HEK293 (cell line): ENCODE measurements around the gene ABI3.

Experiments used
- HOXC10 ChIP-seq: sonication (generic); formaldehyde crosslinking; IDR thresholded peaks from 2 replicates; pipeline ENCODE4 v1.8.1; 2023; ENCODE audit warnings: mild to moderate bottlenecking, missing genetic modification reagents
- KLF17 ChIP-seq: fragments of 450-650 bp; formaldehyde crosslinking; IDR thresholded peaks from 2 replicates; pipeline ENCODE4 v1.5.1; 2016; ENCODE audit warnings: missing biosample characterization, missing genetic modification characterization
- MYNN ChIP-seq: fragments of 450-650 bp; formaldehyde crosslinking; IDR thresholded peaks from 2 replicates; pipeline ENCODE4 v1.5.1; 2016; ENCODE audit warnings: missing biosample characterization, missing genetic modification characterization, borderline replicate concordance
- PATZ1 ChIP-seq: fragments of 450-650 bp; formaldehyde crosslinking; IDR thresholded peaks from 2 replicates; pipeline ENCODE4 v1.5.1; 2016; ENCODE audit warnings: missing biosample characterization, missing genetic modification characterization
- PRDM1 ChIP-seq: fragments of 450-650 bp; formaldehyde crosslinking; IDR thresholded peaks from 2 replicates; pipeline ENCODE4; 2016; ENCODE audit warnings: missing biosample characterization, missing genetic modification characterization
- PRDM10 ChIP-seq: fragments of 450-650 bp; formaldehyde crosslinking; IDR thresholded peaks from 2 replicates; pipeline ENCODE4 v1.5.1; 2016; ENCODE audit warnings: missing biosample characterization, missing genetic modification characterization
- SCRT1 ChIP-seq: fragments of 450-650 bp; formaldehyde crosslinking; IDR thresholded peaks from 2 replicates; pipeline ENCODE4 v1.5.1; 2016; ENCODE audit warnings: missing biosample characterization, missing genetic modification characterization, borderline replicate concordance
- TCF7L2 ChIP-seq: IDR thresholded peaks from 2 replicates; pipeline ENCODE4 v1.6.1; 2011; ENCODE audit warnings: low read depth, mild to moderate bottlenecking, inconsistent platforms, low read length, moderate library complexity, borderline replicate concordance
- ZNF155 ChIP-seq: fragments of 450-650 bp; formaldehyde crosslinking; IDR thresholded peaks from 2 replicates; pipeline ENCODE4 v1.5.1; 2016; ENCODE audit warnings: missing biosample characterization, missing genetic modification characterization
- ZNF174 ChIP-seq: fragments of 450-650 bp; formaldehyde crosslinking; IDR thresholded peaks from 2 replicates; pipeline ENCODE4 v1.5.0; 2017; ENCODE audit warnings: missing biosample characterization, mild to moderate bottlenecking, missing genetic modification characterization
- ZNF19 ChIP-seq: fragments of 450-650 bp; formaldehyde crosslinking; IDR thresholded peaks from 2 replicates; pipeline ENCODE4; 2016; ENCODE audit warnings: missing biosample characterization, missing genetic modification characterization, low read depth
- ZNF274 ChIP-seq, 2 experiments: fragments of 200-500 bp in 1 of 2; fragments of 450-650 bp in 1 of 2; sonication (Bioruptor generic) in 1 of 2; formaldehyde crosslinking in 1 of 2; IDR thresholded peaks; 2 replicates each; pipeline versions ENCODE4 v1.5.1 to v1.6.1; 2014 to 2016; ENCODE audit warnings: borderline replicate concordance in 1 of 2, inconsistent platforms in 1 of 2, low read length in 1 of 2, missing biosample characterization in 1 of 2, missing genetic modification characterization in 1 of 2
- ZNF280D ChIP-seq: fragments of 450-650 bp; formaldehyde crosslinking; IDR thresholded peaks from 2 replicates; pipeline ENCODE4 v1.5.1; 2016; ENCODE audit warnings: missing biosample characterization, missing genetic modification characterization
- ZNF518A ChIP-seq: fragments of 450-650 bp; formaldehyde crosslinking; conservative IDR thresholded peaks from 2 replicates; pipeline ENCODE4 v1.5.1; 2016; ENCODE audit warnings: low read depth, missing biosample characterization, missing genetic modification characterization
- ZNF530 ChIP-seq: fragments of 450-650 bp; formaldehyde crosslinking; IDR thresholded peaks from 2 replicates; pipeline ENCODE4 v1.5.1; 2016; ENCODE audit warnings: low read depth, missing biosample characterization, missing genetic modification characterization
- ZNF549 ChIP-seq: fragments of 450-650 bp; IDR thresholded peaks from 2 replicates; pipeline ENCODE4 v1.5.1; 2018; ENCODE audit warnings: missing biosample characterization, missing genetic modification characterization, mild to moderate bottlenecking, inconsistent platforms, moderate library complexity
- ZNF654 ChIP-seq: fragments of 450-650 bp; formaldehyde crosslinking; IDR thresholded peaks from 2 replicates; pipeline ENCODE4 v1.5.1; 2016; ENCODE audit warnings: low read depth, missing biosample characterization, missing genetic modification characterization
- ZNF701 ChIP-seq: fragments of 450-650 bp; formaldehyde crosslinking; IDR thresholded peaks from 2 replicates; pipeline ENCODE4 v1.5.1; 2016; ENCODE audit warnings: missing biosample characterization, missing genetic modification characterization
- ZNF768 ChIP-seq: fragments of 450-650 bp; formaldehyde crosslinking; IDR thresholded peaks from 2 replicates; pipeline ENCODE4 v1.5.1; 2018; ENCODE audit warnings: missing biosample characterization, mild to moderate bottlenecking, missing genetic modification characterization
- ZNF777 ChIP-seq: fragments of 450-650 bp; formaldehyde crosslinking; IDR thresholded peaks from 2 replicates; pipeline ENCODE4 v1.5.1; 2017; ENCODE audit warnings: missing biosample characterization, missing genetic modification characterization, borderline replicate concordance
- ZNF785 ChIP-seq: fragments of 450-650 bp; formaldehyde crosslinking; IDR thresholded peaks from 2 replicates; pipeline ENCODE4 v1.5.1; 2016; ENCODE audit warnings: missing biosample characterization, missing genetic modification characterization
- ZNF830 ChIP-seq: fragments of 450-650 bp; IDR thresholded peaks from 2 replicates; pipeline ENCODE4 v1.5.0; 2018; ENCODE audit warnings: missing biosample characterization, missing genetic modification characterization, low read depth, mild to moderate bottlenecking, moderate library complexity
- ZXDB ChIP-seq: fragments of 450-650 bp; formaldehyde crosslinking; IDR thresholded peaks from 2 replicates; pipeline ENCODE4 v1.5.1; 2016; ENCODE audit warnings: missing biosample characterization, missing genetic modification characterization

The ABI3 gene

GRCh38 chr17:49191917-49192741 lies 18.4 kb upstream of the ABI3 start (continued):
- TF ChIP-seq PRDM10 (tag by site-specific recombination) (no peak; the same call in 1 of the 2 replicates), ZNF518A (tag by site-specific recombination) (no peak; the same call in 1 of the 2 replicates), ZNF19 (no peak), PATZ1 (tag by site-specific recombination) (peak; percentile 97), TCF7L2 (no peak), ZXDB (tag by site-specific recombination) (peak; percentile 72), PRDM1 (tag by site-specific recombination) (no peak), ZNF777 (tag by site-specific recombination) (peak; percentile 67), ZNF274 (IDR thresholded peaks at IDR 0.05; ENCODE audit: low read length) (no peak), ZNF274 (tag by site-specific recombination; IDR thresholded peaks at IDR 0.05; ENCODE audit: borderline replicate concordance) (no peak), ZNF280D (tag by site-specific recombination) (peak; percentile 57; the same call in 1 of the 2 replicates), ZNF830 (no peak), ZNF701 (tag by site-specific recombination) (0 out of 2 replicates have a peak, but pooled peaks have one; percentile 53), SCRT1 (tag by site-specific recombination) (no peak), ZNF549 (no peak), ZNF654 (tag by site-specific recombination) (no peak), KLF17 (tag by site-specific recombination) (peak; percentile 91; the same call in 1 of the 2 replicates), ZNF530 (no peak), HOXC10 (CRISPR knock-in tag) (no peak), ZNF155 (tag by site-specific recombination) (no peak), MYNN (tag by site-specific recombination) (no peak), ZNF174 (tag by site-specific recombination) (no peak), ZNF768 (tag by site-specific recombination) (no peak), ZNF785 (tag by site-specific recombination) (peak; percentile 88; the same call in 1 of the 2 replicates)
